ENCODE measurements around the gene PNMA6F. TPM values are rescaled to one million over a fixed set of nuclear protein-coding genes. Genes with fewer than 3 reads are reported as not detected.

Gene PNMA6F
- total RNA-seq, 1 experiment from 2014 or later: not detected

- no peaks in the 10 kb centered on the region; the same call in 1 of the 2 replicates for H3K36me3 ChIP-seq (ENCODE audit: low read depth, low read length)
- CTCF ChIA-PET: no interaction called here
- H3K27me3 ChIP-seq (ENCODE audit: low read length): no peaks in the 10 kb centered on the region
- H3K27ac ChIP-seq (ENCODE audit: low read length): no peak overlapping the region
- no peak overlapping the region for H2AFZ ChIP-seq (ENCODE audit: low read length)
- H3K9me2 ChIP-seq (replicated peaks; ENCODE audit: low read length): no peaks in the 10 kb centered on the region
- no peaks in the 10 kb centered on the region for H3F3A ChIP-seq (ENCODE audit: low read length, unreplicated experiment)
- H3K9ac ChIP-seq (ENCODE audit: low read length): no peak overlapping the region
- no peaks in the 10 kb centered on the region for H3K79me2 ChIP-seq (ENCODE audit: low read length)
- no peak overlapping the region for H3K4me3 ChIP-seq (ENCODE audit: low read length)
- H3K4me2 ChIP-seq (ENCODE audit: low read length): no peak overlapping the region
- H4K20me1 ChIP-seq (ENCODE audit: low read length): no peaks in the 10 kb centered on the region
- DNase-seq: no peak
- H3K9me3 ChIP-seq (ENCODE audit: low read length): no peaks in the 10 kb centered on the region
- POLR2A ChIA-PET (ENCODE audit: unreplicated experiment): no interaction called here
- H3K4me1 ChIP-seq (ENCODE audit: insufficient read depth, low read length): no peaks in the 10 kb centered on the region
- intact Hi-C loops (cut with micrococcal nuclease): no loop called here
- TF ChIP-seq EZH2phosphoT487 (IDR thresholded peaks at IDR 0.05; ENCODE audit: borderline replicate concordance, low read length) (no peak), EZH2 (IDR thresholded peaks at IDR 0.05; ENCODE audit: low read length, unreplicated experiment) (no peak), CTCF (conservative IDR thresholded peaks at IDR 0.05; ENCODE audit: low read depth, low read length) (no peak)
- no TSS peak for BruUV-seq (replicated peaks)
- ATAC-seq: no peak
Observed at GRCh38 chrX:153349952-153350351, 28.4 kb upstream of the PNMA6F start.

GRCh38 chrX:153348421-153348820 lies 26.9 kb upstream of the PNMA6F start:
- Histone ChIP-seq H3K4me3 (ENCODE audit: low read length) (no peak overlapping the region), H3F3A (ENCODE audit: low read length, unreplicated experiment) (no peaks in the 10 kb centered on the region), H3K9me3 (ENCODE audit: low read length) (no peaks in the 10 kb centered on the region), H3K27me3 (ENCODE audit: low read length) (no peaks in the 10 kb centered on the region), H3K27ac (ENCODE audit: low read length) (no peak overlapping the region), H3K4me1 (ENCODE audit: insufficient read depth, low read length) (no peaks in the 10 kb centered on the region), H3K79me2 (ENCODE audit: low read length) (no peaks in the 10 kb centered on the region), H2AFZ (ENCODE audit: low read length) (no peak overlapping the region), H3K9ac (ENCODE audit: low read length) (no peak overlapping the region), H3K36me3 (ENCODE audit: low read depth, low read length) (no peaks in the 10 kb centered on the region; the same call in 1 of the 2 replicates), H4K20me1 (ENCODE audit: low read length) (no peaks in the 10 kb centered on the region), H3K9me2 (replicated peaks; ENCODE audit: low read length) (no peaks in the 10 kb centered on the region), H3K4me2 (ENCODE audit: low read length) (no peak overlapping the region)
- TF ChIP-seq CTCF (conservative IDR thresholded peaks at IDR 0.05; ENCODE audit: low read depth, low read length) (no peak), EZH2phosphoT487 (IDR thresholded peaks at IDR 0.05; ENCODE audit: borderline replicate concordance, low read length) (no peak), EZH2 (IDR thresholded peaks at IDR 0.05; ENCODE audit: low read length, unreplicated experiment) (no peak)
- intact Hi-C loops (cut with micrococcal nuclease): no loop called here
- BruUV-seq (replicated peaks): no TSS peak
- ChIA-PET POLR2A (ENCODE audit: unreplicated experiment) (no interaction called here), CTCF (no interaction called here)
- ATAC-seq (no peak), DNase-seq (no peak)

GRCh38 chrX:153347530-153347929 lies 26.0 kb upstream of the PNMA6F start:
- no peak overlapping the region for H3K4me3 ChIP-seq (ENCODE audit: low read length)
- H3F3A ChIP-seq (ENCODE audit: low read length, unreplicated experiment): no peaks in the 10 kb centered on the region
- ATAC-seq: no peak
- no peaks in the 10 kb centered on the region for H3K9me2 ChIP-seq (replicated peaks; ENCODE audit: low read length)
- H3K27me3 ChIP-seq (ENCODE audit: low read length): no peaks in the 10 kb centered on the region
- no peak overlapping the region for H3K27ac ChIP-seq (ENCODE audit: low read length)
- no peak overlapping the region for H3K9ac ChIP-seq (ENCODE audit: low read length)
- H3K4me1 ChIP-seq (ENCODE audit: insufficient read depth, low read length): no peaks in the 10 kb centered on the region
- H3K9me3 ChIP-seq (ENCODE audit: low read length): no peaks in the 10 kb centered on the region
- BruUV-seq (replicated peaks): no TSS peak
- intact Hi-C loops (cut with micrococcal nuclease): no loop called here
- no peak for DNase-seq
- TF ChIP-seq EZH2phosphoT487 (IDR thresholded peaks at IDR 0.05; ENCODE audit: borderline replicate concordance, low read length) (no peak), EZH2 (IDR thresholded peaks at IDR 0.05; ENCODE audit: low read length, unreplicated experiment) (no peak), CTCF (conservative IDR thresholded peaks at IDR 0.05; ENCODE audit: low read depth, low read length) (no peak)
- no peak overlapping the region for H3K4me2 ChIP-seq (ENCODE audit: low read length)
- no peaks in the 10 kb centered on the region for H3K79me2 ChIP-seq (ENCODE audit: low read length)
- POLR2A ChIA-PET (ENCODE audit: unreplicated experiment): no interaction called here
- no peaks in the 10 kb centered on the region; the same call in 1 of the 2 replicates for H3K36me3 ChIP-seq (ENCODE audit: low read depth, low read length)
- CTCF ChIA-PET: no interaction called here
- no peaks in the 10 kb centered on the region for H4K20me1 ChIP-seq (ENCODE audit: low read length)
- H2AFZ ChIP-seq (ENCODE audit: low read length): no peak overlapping the region

All from PC-3 (cell line).